HL-60/S4 (cell line): ENCODE measurements around the gene PXDN.

Experiments used
- in situ Hi-C: fragments of 300-500 bp; cut with MboI; formaldehyde crosslinking; loops from 2 replicates; pipeline ENCODE4 v1.14.3; 2022; ENCODE audit warnings: low sequenced_read_pairs

The PXDN gene

GRCh38 chr2:1670636-1671035 lies 73.7 kb downstream of the PXDN start:
- in situ Hi-C loops: no loop called here

GRCh38 chr2:1665761-1666505 lies 78.4 kb downstream of the PXDN start:
- in situ Hi-C loops: no loop called here

GRCh38 chr2:1664698-1665097 lies 79.6 kb downstream of the PXDN start:
- in situ Hi-C loops: no loop called here

- in situ Hi-C loops: no loop called here
Observed at GRCh38 chr2:1664076-1664605, 80.2 kb downstream of the PXDN start.

DNA sequence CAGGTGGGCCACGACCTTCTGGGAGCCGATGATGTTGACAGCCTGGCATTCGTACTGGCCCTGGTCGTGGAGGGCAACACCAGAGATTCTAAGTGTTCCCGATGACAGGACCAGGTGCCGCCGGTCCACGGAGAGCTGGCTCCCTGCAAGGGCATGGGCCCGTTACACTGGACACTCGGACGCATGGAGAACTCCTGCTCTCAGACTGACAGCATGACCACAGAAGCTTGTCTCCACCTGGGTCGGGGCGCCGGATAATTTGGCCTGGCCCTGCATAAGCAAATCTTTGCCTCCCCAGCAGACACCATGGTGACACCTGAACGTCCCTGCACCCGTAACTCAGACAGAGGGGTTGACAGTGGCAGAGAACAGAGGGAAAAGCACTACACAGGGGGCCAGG lies 80.7 kb downstream of the PXDN start:
- in situ Hi-C loops: no loop called here

DNA sequence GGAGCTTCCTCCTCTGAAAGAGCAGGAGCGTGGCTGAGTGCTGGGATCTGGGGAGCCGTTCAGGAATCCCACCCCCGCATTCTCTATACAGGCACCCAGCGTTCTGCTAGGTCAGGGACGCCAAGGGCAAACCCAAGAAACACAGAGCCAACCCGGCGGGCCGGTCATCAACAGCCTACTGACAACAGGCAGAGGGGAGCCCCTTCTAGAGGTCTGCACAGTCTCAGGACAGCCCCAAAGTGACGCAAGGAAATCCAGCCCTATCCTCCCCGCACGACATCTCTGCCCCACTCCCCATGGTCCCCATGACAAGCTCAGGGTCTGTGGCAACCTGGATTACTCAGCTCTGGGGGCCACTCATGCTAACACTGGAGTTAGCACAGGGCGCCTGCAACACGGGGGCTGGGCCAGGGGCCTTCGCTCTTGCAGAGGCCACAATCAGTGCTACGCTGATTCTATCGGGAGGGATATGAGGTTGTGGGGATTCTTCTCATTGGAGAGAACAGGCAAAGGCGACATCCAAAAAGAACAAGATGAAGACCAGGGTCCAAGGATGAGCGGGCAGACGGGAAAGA lies 81.6 kb downstream of the PXDN start:
- in situ Hi-C loops: no loop called here

DNA sequence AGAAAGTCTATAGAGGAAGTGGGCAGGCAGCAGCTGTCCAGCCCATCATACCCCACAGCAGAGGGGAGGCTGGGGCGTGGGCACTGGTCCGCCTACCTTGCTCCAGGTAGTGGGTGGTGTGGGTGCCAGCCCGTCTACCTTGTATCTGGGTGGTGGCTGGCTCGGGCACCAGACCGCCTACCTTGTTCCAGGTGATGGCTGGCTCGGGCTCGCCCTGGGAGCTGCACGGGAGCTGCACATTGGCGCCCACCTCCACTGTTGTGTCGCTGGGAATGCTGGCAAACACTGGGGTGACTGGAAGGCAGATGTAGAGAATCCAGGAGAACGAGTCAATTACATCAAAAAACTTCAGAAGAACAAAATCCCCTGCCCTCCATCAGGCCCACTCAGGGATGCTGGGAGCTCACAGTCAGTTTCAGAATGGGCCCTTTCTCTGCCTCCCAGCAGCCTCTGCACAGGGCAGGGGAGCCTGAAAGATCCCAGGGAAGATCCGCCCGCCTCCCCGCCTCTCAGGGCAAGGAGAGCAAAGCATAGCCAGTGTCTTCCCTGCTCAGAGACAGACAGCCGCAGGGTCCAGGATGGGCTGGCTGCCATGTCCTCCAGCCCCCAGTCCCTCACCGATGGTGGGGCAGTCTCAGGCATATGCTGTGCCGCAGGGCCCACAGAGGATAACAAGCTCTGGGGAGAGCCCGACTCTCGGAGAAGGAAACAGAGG lies 82.3 kb downstream of the PXDN start:
- in situ Hi-C loops: no loop called here

GRCh38 chr2:1660656-1661640 lies 83.4 kb downstream of the PXDN start:
- in situ Hi-C loops: no loop called here

- in situ Hi-C loops: no loop called here
Observed at GRCh38 chr2:1659951-1660565, 84.3 kb downstream of the PXDN start.

DNA sequence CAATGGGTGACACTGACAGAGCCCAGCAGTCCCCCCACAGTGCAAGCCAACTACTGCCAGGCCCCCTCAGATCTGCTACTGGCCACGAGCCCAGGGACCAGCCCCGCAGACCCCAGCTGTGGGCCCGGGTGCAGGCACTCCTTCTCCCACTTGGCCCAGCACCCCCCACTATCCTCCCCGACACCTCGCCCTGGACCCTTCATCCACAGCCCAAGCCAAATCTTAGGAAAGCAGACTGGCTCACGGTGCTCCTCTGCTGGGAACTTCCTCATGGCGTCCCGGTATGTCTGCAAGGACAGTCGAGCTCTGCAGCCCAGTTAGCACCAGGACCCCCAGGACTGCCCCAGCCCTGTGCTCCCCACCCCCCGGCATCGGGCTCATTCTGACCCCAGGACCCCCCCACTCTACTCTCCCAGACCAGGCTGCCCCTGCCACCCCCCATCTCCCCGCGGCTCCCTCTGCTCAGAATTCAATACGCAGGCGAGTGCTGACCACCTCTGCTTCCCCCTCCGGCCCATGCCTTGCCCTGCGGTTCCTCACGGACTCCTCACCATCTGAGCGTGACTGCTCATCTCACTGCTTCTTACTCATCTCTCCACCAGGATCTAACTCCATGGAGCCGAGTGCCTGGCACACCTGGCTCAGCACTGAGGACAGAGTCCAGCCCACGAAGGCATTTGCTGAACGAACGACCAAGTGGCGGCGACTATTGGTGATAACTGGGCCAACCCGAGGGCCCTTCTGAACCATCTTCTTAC lies 85.7 kb downstream of the PXDN start:
- in situ Hi-C loops: no loop called here

DNA sequence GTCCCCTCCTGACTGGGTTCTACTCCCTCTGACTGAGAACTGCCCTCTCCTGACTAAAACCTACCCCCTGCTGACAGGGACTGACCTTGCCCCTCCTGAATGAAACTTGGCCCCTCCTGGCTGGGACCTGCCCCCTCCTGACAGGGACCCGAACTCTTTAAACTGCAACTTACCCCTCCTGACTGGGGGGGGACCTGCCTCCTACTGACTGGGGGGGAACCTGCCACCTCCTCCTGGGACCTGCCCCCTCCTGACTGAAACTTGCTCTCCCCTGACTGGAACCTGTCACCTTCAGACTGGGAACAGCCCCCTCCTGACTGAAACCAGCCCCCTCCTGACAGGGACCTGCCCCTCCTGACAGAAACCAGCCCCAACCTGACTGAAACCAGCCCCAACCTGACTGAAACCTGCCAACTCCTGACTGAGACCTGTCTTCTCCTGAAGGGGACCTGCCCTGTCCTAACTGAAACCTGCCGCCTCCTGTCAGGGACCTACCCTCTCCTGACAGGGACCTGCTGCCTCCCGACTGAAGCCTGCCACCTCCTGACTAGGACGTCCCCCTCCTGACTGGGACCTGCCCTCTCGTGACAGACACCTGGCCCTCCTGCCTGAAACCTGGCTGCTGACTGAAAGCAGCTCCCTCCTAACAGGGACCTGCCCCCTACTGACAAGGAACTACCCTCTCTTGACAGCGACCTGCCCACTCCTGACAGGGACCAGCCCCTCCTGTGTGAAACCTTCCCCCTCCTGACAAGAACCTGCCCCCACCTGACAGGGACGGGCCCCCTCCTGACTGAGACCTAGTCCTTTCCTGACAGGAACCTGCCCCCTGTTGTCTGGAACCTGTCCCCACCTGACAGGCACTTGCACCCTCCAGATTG lies 87.1 kb downstream of the PXDN start:
- in situ Hi-C loops: no loop called here

DNA sequence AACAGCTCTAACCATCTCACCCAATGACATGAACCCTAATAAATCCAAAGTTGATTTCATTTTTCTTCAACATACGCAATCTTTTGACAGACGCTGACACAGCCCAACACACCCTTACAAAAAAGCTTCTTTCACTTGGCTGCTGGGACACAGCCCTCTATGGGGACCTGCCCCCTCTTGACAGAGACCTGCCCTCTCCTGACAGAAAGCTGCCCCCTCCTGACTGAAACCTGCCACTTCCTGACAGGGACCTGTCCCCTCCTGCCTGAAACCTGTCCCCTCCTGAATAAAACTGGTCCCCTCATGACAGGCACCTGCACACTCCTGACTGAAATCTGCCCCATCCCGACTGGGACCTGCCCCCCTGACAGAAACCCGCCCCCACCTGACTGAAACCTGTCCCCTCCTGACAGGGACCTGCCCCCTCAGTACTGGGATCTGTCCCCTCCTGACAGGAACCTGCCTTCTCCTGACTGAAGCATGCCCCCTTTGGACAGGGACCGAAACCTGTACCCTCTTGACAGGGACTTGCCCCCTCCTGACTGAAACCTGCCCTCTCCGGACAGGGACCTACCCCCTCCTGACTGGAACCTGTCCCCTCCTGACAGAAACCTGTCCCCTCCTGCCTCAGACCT lies 87.9 kb downstream of the PXDN start:
- in situ Hi-C loops: no loop called here

- in situ Hi-C loops: no loop called here
Observed at GRCh38 chr2:1655461-1655860, 88.9 kb downstream of the PXDN start.

GRCh38 chr2:1654696-1655374 lies 89.5 kb downstream of the PXDN start:
- in situ Hi-C loops: no loop called here

GRCh38 chr2:1653956-1654695 lies 90.2 kb downstream of the PXDN start:
- in situ Hi-C loops: no loop called here

DNA sequence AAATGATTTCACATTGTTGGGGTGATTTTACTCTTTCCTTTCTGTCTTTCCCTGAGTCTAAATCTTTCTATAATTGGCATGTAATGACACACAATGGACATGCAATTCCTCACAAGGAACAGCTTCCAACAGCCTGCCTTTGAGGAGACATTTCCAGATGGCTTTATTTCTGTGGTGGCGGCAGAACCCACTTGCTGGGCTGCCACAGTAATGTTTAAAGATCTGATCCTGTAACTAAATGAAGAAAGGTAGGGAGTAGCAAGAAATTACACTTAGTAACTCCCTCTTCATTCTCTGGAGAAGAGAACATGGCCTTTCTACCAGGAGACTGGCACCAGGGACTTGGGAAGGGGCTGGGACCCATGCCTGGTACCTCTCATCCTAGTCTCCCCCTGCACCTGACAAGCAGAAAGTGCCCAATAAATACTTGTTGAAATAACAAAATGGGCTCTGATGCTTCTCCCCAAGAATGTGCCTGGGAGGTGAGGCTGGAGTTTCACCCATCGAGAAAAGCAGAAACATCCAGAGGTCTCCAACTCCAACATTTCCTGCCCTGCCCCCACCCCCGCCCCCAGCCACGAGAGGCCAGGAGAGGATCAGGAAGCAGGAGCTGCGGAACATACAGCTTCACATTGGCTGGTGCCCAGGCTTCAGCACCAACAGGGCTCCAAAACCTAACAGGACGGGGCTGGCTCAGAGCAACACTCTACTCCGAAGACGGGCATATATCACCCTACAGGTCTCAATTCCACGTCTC lies 92.1 kb downstream of the PXDN start:
- in situ Hi-C loops: no loop called here
